ENCODE results near the gene RAI1. TPM values are rescaled to one million over a fixed set of nuclear protein-coding genes. Genes with fewer than 3 reads are reported as not detected.

Gene RAI1
- total RNA-seq, 1 donor from 2014 or later, result 10.4 TPM

DNA sequence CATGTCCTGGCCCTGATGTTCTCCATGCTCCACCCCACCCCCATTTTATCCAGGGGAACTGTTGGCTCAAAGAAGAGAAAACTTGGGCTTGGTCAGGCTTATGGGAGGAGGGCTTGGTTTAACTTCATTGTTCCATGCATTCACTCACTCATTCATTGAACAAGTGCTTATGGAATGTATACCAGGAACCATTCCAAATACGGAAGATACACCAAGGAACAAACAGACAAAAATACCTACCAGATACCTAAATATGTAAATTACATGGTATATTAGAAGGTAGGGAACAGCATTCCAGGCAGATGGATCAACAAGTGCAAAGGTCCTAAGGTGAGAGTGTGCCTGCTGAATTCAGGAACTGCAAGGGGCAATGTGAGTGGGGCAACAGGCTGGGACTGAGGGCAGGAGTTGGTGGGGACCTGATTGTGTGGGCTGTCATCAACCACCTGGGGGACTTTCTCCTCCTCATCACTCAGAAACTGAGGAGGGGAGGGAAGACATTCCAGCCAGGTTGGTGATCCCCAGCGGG lies 39.9 kb downstream of the RAI1 start:
- DNase-seq, result no peak

DNA sequence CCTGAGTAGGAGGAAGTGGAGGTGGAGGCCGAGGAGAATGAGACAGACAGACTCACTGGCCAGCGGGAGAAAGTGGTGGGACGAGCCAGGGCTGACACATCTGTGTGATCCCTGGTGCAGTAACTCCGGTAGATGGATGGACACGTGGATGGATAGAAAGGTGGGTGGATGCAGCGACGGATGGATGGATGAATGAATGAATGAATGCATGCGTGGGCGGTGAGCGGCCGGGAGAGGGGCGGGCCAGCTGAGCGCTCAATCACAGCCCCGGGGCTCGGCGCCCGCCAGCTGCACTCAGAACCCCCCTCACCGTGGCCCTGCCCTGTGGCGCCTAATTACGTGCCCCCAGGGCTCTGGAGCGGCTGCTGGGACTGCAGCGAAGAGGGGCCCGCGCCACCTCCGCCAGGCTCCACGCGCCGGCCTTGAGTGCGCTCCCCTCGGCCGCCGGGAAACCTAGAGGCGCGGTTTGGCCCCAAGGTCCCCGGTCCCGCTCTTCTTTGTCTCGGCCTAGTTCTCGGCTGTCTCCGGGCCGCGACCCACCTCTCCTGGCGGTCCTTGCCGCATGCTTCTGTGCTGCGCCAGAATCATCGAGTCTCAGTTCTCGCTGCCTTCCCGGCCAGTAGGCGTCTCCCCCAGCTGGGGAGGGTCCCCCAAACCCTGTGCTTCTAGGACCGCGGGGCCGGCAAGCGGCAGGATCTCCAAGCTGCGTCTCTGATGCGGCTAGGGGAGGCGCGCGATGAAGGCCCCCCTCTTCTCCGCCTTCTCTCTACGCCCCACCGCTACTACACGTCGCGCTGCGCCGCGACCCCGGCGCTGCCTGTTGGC lies 41.0 kb downstream of the RAI1 start:
- DNase-seq, result no peak

DNA sequence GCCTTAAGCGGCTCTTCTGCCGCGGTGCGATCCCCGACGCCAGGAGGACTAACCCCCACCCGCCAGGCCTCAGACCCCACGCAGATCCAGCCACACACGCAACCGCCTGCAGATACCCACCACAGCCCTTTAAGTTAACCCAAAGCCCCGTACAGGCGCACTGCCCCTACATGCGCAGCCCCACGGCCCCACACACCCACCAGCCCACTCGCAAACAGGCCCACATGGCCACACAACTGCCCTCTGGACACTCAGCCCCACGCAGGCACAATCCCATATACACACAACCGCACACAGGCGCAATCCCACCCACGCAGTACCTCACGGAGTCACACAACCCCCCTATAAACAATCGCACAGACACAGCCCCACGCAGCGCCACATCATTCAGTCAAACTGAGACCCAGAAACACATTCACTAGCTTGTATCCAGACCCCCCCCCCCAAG lies 41.7 kb downstream of the RAI1 start:
- DNase-seq, result no peak

DNA sequence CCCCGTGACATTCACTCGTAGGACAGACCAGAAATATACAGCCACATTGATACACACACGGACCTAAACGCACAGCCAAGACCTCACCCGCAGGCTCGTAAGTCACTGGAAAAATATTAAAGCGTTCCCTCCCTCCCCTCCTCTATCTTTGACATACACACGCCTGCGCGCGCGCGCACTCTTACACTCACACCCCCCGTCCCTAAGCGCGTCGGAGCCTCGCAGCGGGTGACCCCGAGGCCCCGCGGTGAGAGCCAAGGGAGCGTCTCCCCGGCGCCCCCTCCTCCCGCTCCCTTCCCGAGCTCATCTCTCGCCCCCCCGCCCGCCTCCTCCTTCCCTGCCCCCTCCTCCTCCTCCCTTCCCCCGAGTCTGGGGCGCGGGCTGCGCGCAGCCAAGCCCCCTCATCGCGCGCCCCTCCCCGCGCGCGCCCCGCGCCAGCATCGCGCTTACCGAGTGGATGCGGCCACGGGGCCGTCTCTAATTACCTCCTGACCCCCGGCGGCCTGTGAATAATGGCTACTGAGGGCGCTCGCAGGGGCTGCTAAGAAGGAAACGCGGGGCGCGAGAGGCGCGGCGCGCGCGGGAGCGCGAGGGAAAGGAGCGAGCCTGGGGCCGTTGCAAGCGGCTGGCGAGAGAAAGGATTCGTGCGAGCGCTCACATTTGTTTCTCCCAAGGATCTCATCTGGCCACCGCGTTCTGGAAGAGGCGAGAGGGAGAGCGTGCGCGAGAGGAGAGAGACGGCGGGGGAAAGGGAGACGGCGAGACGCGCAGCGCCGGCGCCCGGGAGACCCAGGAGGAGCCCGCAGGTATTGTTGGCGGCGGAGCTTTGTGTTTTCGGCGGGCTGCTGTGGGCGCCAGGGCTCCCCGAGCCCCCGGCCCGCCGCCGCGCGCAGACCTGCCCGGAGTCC lies 42.4 kb downstream of the RAI1 start:
- DNase-seq, result peak; percentile 70

DNA sequence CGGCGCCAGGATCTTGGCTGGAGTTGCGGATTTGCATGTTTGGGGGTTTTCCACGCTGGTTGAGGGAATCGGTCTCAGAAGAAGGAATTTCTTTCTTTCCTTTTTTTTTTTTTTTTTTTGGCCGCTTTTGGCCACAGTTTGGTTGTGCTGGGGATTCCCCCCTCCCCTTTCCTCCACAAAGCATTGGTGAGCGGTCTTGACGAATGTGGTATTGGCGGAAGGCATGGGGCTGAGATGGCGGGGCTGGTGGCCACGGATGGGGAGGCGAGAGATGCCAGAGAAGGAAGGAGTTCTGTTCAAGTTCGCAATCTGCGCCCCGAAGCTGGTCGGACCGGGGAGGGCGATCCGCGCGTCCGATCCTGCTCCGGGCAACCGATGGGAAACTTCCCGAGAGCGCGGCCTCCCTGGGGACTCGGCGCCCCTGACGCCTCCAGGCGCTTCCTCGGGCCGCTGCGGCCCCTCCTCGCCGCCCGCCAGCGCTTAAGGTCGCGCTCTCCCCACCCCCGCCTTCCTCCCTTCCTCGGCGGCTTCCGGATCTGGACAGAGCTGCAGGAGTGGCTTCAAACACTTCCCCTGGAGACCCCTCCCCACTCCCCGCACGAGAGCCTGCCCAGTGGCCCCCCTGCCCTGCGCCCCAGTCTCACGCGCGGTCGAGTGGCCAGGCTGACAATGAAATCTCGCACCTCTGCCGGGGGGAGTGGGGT lies 43.2 kb downstream of the RAI1 start:
- DNase-seq, result peak; percentile 75

DNA sequence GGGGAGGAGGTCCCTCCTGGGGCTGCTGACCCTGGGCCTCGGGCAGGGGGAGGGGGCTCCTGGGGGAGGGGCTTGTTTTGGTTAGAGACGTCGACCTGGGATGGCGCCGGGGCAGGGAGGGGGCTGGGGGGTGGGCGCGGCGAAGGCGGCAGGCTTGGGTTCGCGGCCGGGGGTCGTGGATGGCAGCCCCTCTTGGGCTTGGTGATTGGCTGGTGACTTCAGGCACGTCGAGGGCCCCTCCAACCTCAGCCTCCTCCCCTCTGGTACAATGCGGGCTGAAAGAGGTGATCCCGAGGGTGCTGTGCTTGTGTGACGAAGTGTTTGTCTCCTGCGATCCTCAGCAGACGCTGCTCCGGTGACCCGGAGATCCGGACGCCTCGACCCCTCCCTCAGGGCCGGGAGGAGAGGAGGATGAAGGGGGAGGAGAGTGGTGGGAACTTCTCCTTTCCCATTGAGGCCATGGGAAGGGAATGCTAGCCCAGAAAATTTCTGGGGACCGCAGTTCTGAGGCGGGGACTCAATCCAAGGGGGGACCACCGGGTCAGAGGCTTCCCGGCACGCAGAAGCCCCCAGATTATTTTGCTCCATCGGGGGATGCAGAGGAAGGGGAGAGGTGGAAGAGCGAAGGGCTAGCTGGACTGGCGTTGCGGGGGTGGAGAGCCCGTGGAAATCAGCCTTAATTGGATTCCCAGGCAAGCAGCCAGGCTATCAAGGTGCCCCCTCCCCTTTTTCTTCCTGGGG lies 43.9 kb downstream of the RAI1 start:
- DNase-seq, result peak; percentile 88

DNA sequence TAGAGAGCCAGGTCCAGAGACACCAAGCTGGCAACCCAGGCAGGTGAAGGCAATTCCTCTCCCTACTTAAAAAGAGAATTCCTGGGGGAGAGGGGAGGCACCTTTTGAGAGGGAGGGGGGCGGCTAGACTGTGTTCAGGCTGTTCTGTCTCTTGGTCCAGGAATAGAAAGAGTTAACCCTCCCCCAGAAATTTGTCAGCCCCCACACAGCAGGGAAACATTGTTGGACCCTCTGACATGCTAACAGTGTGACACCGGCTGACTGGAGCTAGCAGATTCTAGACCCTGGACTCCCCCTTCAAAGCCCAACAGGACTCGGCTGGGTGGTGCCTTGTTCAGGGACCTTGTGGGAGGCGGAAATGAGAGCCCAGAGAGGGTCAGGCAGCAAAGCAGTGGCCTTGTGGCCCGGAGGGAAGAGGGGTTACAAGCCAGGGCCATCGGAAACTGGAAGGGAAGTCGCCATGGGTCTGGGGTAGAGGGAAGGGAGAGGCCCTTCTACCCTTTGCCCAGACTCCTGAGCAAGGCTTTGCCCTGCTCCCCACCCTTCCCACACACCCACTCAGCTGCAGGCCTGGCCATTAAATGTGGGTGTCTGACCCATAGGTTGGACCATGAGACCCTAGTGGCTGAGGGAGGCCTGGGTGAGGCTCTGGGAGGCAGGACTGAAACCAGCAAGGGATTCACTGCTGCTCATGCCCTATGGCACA lies 44.6 kb downstream of the RAI1 start:
- peak; percentile 65 for DNase-seq

DNA sequence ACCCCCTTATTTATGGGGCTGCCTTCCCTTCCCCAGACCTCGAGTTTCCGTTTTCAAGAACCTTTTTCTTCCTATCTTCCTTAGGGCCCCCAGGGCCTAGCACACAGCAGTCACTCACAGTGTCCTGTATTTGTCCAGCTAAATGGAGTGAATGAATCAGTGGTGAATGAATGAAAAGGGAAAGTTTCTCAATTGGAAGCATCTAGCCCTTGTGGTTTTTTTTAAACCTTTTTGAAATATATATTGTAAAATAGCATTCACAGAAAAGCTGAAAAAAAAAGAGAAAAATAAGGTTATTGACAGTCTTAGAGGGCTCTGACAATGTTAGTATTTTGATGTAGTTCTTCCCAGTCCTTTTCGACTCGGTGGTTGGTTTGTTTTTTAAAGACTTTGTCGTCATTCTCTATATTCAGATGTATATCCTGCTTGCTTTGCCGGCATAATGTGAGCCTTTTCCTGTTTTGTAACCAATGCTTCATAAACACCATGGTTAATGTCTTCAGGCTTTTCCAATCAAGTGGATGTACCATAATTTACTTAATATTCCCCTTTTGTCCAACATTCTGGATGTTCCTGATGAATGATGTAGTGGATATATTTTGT lies 45.3 kb downstream of the RAI1 start:
- peak; percentile 80 for DNase-seq

DNA sequence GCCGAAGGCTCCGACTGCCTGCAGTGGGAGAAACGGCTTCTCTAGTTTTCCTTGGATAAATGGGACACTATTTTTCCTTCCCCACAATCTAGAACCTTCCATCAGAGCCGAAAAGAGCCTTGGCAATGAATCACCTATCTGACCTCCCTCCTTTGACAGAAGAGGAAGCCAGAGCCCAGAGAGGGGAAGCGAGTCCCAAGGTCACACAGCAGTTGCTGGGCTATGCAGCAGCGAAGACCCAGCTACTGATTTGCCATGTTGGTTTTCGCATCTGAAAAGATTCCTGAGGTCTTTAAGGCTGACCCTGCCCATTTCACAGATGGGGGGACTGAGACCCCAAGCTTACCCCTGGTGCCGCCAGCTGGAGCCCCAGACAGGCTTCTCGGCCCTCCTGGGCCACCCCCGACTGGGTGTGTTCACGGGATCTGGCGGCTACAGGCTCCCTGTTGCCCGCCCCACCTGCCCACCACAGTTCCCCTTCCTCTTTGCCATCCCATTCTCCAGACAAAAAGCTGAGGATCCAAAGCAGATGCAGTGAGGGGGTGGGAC lies 45.9 kb downstream of the RAI1 start:
- peak; percentile 39 for DNase-seq

DNA sequence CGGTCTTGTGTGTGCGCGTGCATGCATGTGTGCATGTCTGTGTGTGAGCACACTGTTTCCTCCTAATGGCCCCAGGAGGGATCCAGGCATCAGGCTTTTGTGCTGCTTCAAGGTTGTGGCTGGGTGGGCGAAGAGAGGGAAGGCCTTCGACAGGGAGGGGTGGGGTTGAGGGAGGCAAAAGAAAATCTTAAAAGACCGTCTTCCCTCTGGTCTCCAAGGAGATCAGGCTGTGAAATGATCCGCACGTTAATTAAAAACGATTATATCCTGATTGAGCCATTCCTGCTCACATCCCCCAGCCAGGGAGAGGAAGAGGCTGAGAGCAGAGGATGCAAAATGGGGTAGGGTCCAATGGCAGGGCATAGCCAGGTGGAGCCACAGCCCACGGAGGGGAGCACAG lies 46.9 kb downstream of the RAI1 start:
- DNase-seq, result no peak

DNA sequence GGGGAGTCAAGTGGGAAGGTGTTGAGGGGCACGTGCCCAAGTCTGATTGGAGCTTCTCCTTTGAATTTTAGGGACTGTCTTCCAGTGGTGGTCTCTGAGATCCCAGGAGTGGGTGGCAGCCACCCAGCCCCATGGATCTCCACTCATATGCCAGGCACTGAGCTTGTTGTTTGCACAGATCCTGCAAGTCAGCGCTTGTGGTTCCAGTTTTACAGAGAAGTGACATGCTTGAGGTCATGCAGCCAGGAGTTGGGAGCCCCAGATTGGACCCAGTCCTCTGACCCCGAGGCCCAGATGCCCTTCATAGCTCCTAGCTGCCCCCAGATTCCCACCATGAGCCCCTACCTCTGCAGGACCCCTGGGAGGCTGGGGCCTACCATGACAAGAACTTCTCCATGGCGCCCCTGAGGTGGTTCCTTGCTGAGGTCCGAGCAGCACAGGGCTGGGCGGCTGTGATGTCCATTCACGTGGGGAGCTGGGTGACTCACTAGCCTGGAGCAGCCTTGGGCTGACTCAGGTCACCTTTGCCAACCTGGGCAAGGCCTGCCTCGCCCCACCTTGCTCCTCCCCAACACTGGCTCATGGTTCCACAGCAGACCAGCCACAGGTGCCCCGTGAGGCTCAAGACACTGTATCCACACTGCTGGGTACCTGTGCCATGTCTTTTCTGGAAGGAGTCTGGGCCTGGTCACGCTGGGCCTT lies 47.4 kb downstream of the RAI1 start:
- no peak for DNase-seq

DNA sequence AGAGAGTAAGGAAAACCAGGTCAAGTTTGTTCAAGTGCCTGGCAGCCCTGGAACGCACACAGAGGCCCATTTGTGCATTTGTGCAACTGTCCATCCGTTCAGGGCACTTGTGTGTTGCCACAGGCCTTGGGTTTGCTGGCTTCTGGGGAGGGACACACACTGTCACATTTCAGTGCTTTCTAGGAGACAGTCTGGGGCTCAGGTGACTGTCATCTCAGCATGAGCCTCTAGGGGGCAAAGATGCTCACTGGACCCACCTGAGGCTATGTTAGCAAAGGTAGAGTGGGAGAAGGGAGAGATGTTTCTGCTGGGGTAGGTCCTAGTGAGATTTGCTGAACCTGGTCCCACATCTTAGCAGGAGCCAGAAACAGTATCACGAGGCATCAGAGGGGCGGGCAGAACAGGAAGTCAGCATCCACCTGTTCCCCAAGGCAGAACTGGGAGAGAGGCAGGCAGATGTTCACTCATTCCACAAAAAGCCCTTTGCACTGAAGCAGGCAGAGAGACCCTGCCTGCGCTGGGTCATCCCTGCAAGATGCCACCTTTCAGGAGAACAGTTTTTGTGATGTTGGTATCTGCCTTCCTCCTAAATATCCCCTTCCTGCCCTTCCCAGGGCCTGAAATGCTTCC lies 48.5 kb downstream of the RAI1 start:
- DNase-seq, result peak; percentile 52

DNA sequence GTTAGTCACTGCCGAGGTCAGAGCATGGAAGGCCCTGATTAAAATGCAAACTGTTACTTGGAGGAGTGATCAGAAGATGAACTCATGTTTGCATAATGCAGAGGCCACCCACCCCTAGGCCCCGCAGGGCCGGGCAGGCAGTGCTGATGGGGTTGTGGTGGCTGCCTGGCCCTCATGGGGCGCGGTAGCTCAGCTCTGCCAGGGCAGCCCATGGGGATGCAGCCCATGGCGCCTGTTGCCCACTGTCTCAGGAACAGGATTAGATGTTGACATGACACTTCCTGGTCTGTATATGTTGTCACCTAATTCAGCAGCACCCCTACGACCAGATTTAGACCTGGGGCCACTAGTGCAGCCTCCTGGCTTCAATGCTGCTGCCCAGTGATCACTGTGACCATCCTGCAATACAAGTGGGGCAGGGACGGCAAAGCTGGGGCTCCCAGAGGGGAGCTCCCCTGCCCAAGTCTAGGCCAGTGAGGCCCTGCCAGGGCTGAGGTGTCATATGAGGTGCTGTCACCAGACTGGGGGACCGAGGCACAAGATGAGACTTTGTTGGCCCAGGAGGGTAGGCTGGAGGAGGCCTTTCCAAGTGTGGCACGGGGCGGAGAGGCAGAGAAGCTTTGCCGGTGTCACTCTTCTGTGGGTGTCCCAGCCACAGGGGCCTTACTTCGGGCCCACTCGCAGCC lies 49.1 kb downstream of the RAI1 start:
- no peak for DNase-seq

DNA sequence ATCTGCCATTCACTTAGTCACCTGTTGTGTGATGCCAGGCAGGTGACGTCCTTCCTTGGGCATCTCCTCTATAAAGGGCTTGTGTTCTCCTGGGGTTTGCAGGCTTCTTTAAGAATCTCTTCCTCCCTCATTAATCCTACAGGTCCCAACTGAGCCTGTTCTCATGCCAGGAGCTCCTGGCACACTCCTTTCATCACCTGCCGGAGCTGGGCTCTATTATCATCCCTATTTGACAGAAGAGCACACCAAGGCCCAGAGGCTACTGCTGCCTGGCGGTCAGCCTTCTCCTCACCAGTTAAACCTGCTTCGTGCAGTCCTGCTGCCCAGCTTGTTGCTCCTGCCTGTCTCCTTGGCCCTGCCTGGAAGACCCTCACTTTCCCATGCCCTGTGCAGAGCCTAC lies 51.2 kb downstream of the RAI1 start:
- DNase-seq, result no peak

DNA sequence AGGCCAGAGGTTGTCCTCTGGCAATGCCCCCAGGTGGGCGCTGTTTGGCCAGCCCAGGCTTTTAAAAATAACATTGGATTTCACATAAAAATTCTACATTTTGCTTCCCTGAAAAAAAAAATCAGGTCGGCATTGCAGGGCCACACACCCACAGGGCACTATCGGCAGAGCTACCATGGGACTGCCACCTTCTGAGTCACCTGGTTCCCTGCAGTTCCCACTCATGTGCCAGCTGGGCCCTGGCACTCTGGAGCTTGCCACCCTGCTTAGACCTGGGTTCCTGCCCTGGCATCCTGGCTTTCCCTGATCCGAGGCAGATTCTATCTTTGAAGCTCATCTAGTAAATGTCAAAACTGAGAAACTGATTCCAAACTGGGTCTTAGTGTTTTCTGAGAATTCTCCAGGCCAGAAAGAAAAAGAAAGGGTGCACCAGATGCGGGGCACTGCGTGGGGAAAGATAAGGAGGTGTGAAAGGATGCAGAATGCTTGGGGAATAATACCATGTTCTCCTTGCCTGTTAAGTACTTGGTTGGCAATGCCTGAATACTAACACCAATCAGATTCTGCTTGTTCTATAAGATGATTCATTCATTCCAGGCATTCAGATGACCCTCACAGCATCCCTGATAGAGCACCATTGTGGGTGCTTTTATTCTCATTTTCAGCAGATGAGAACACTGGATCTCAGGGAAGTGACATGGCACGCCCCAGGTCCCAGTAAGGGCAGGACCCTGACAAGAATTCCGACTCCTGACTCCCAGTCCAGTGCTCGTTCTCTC lies 51.8 kb downstream of the RAI1 start:
- peak; percentile 50 for DNase-seq

DNA sequence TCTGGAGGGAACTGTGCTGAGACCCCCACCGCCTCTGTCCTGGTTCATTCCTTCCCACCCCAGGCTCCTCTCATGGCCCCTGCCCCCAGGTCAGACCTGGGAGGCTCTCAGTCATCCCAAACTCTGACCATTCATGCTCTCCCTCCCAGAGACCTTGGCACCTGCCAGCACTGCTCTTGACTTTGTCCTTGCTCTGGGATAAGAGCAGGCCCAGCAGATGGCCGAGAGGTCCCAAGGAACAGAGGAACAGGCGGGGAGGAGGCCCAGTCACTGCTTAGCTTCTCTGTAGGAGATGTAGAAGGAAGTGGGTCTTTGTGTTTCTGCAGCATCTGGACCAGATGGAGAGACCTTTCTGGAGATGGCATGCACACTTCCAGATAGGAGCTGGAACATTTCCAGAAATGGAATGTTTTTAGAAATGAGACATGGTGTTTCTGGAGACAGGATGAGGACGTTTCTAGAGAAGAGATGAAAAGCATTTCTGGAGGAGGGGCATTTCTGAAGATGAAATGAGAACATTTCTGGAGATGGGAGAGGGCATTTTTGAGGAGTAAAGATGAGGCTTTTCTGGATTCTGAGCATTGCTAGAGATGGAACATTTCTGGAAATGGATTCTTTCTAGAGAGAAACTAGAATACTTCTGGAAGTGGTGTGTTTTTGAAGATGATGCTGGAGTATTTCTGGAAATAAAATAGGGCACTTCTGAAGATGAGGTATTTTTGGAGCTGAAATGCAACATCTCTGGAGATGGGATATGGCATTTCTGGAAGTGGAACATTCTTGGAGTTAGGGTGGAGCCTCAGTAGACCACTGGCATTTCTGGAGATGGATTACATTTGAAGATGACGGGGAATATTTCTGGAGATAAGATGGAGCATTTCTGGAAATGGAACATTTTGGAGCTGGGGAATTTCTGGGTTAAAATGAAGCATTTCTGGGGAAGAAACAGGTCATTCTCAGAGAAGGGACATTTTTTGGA lies 55.2 kb downstream of the RAI1 start:
- peak; percentile 13 for DNase-seq

Measured in dermis blood vessel endothelial cell (primary cell).